ENCODE data around the gene RNF150.

Gene RNF150

GRCh38 chr4:140982613-140983340 lies 150.5 kb downstream of the RNF150 start:
- TF ChIP-seq, protein P1, sequence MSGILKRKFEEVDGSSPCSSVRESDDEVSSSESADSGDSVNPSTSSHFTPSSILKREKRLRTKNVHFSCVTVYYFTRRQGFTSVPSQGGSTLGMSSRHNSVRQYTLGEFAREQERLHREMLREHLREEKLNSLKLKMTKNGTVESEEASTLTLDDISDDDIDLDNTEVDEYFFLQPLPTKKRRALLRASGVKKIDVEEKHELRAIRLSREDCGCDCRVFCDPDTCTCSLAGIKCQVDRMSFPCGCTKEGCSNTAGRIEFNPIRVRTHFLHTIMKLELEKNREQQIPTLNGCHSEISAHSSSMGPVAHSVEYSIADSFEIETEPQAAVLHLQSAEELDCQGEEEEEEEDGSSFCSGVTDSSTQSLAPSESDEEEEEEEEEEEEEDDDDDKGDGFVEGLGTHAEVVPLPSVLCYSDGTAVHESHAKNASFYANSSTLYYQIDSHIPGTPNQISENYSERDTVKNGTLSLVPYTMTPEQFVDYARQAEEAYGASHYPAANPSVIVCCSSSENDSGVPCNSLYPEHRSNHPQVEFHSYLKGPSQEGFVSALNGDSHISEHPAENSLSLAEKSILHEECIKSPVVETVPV (CRISPR knock-in tag; IDR thresholded peaks at IDR 0.05), result no peak
- no peak for TF ChIP-seq PPARA (CRISPR knock-in tag; IDR thresholded peaks at IDR 0.05; ENCODE audit: borderline replicate concordance)
- TF ChIP-seq ZFP30 (CRISPR knock-in tag; IDR thresholded peaks at IDR 0.05), result no peak
- TF ChIP-seq ESRRG (CRISPR knock-in tag; IDR thresholded peaks at IDR 0.05), result no peak
- ATAC-seq, result no peak

DNA sequence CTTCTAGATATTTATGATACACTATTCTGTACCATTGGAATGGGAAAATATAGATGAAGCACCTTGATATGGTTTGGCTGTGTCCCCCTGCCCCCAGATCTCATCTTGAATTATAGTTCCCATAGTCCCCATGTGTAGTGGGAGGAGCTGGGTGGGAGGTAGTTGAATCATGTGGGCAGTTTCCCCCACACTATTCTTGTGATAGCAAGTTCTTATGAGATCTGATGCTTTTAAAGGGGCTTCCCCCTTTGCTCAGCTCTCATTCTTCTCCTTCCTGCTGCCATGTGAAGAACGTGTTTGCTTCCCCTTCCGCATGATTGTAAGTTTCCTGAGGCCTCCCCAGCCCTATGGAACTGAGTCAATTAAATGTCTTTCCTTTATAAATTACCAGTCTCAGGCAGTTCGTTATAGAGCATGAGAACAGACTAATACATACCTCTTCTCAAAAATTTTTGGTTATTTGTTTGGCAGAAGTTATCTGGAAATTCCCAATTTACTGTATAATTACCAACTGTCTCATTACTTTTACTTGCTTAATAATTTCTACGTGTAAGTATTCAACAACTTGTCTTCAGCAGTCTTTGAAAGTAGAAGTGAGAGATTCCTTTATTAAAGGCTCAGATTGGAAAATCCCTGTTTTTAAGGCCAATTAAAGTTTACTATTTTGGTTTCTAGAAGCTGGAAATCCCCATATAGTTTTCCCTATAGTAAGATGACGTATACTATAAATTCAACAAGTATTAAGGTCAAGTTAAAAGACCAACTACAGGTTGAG lies 152.7 kb downstream of the RNF150 start:
- no peak for ATAC-seq
- no peak for TF ChIP-seq ZC3H10 (CRISPR knock-in tag; IDR thresholded peaks at IDR 0.05)

GRCh38 chr4:140976768-140977167 lies 156.5 kb downstream of the RNF150 start:
- TF ChIP-seq, protein P2, sequence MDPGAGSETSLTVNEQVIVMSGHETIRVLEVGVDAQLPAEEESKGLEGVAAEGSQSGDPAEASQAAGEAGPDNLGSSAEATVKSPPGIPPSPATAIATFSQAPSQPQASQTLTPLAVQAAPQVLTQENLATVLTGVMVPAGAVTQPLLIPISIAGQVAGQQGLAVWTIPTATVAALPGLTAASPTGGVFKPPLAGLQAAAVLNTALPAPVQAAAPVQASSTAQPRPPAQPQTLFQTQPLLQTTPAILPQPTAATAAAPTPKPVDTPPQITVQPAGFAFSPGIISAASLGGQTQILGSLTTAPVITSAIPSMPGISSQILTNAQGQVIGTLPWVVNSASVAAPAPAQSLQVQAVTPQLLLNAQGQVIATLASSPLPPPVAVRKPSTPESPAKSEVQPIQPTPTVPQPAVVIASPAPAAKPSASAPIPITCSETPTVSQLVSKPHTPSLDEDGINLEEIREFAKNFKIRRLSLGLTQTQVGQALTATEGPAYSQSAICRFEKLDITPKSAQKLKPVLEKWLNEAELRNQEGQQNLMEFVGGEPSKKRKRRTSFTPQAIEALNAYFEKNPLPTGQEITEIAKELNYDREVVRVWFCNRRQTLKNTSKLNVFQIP (CRISPR knock-in tag; IDR thresholded peaks at IDR 0.05; ENCODE audit: borderline replicate concordance, low read depth), result no peak
- TF ChIP-seq ESRRG (CRISPR knock-in tag; IDR thresholded peaks at IDR 0.05) (no peak), ISL1 (CRISPR knock-in tag; IDR thresholded peaks at IDR 0.05) (no peak), TOX (CRISPR knock-in tag; IDR thresholded peaks at IDR 0.05; ENCODE audit: borderline replicate concordance) (no peak), SNAI2 (CRISPR knock-in tag; IDR thresholded peaks at IDR 0.05) (no peak), OSR1 (CRISPR knock-in tag; IDR thresholded peaks at IDR 0.05) (no peak), ZC3H10 (CRISPR knock-in tag; IDR thresholded peaks at IDR 0.05) (no peak), CREB5 (CRISPR knock-in tag; IDR thresholded peaks at IDR 0.05; ENCODE audit: low read depth) (no peak)
- TF ChIP-seq, protein P3, sequence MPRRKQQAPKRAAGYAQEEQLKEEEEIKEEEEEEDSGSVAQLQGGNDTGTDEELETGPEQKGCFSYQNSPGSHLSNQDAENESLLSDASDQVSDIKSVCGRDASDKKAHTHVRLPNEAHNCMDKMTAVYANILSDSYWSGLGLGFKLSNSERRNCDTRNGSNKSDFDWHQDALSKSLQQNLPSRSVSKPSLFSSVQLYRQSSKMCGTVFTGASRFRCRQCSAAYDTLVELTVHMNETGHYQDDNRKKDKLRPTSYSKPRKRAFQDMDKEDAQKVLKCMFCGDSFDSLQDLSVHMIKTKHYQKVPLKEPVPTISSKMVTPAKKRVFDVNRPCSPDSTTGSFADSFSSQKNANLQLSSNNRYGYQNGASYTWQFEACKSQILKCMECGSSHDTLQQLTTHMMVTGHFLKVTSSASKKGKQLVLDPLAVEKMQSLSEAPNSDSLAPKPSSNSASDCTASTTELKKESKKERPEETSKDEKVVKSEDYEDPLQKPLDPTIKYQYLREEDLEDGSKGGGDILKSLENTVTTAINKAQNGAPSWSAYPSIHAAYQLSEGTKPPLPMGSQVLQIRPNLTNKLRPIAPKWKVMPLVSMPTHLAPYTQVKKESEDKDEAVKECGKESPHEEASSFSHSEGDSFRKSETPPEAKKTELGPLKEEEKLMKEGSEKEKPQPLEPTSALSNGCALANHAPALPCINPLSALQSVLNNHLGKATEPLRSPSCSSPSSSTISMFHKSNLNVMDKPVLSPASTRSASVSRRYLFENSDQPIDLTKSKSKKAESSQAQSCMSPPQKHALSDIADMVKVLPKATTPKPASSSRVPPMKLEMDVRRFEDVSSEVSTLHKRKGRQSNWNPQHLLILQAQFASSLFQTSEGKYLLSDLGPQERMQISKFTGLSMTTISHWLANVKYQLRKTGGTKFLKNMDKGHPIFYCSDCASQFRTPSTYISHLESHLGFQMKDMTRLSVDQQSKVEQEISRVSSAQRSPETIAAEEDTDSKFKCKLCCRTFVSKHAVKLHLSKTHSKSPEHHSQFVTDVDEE (CRISPR knock-in tag; IDR thresholded peaks at IDR 0.05), result no peak
- no peak for ATAC-seq

DNA sequence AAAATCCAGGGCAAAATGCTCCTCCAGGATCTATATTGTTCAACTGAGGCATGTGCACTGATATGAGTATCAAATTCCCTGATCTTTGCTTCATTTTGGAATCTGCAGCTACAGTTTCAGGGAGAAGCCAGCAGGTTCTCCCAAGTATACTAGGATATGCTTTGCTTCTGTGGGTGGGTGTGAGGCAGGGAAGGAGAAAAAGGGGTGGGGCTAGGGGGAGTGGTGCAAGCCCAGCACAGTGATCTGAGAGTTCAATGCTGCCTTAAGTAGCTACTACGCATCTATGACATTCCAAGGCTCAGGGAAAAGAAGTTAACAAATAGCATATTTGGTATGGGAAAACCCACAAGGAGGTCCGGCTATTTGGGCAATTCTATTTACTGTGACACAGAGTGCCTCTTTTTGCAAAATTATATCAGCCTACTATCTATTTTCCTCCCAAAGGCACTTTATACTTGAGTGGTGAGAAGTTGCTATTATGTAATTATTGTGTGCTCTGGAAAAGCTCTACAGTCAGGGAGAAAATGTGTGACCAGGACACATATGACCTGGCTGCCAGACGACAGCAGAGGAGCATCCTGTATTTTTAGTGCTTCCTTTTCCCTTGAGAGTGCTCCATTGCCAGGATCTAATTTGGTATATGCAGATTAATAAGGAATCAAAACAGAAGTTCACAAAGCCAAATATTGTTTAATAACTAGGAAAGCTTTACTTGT lies 162.0 kb downstream of the RNF150 start:
- peak; percentile 61; the same call in 2 of the 3 replicates for ATAC-seq
- peak; percentile 48; the same call in 1 of the 2 replicates for TF ChIP-seq ISL1 (CRISPR knock-in tag; IDR thresholded peaks at IDR 0.05)
- peak; percentile 12; the same call in 1 of the 2 replicates for TF ChIP-seq ZNF70 (CRISPR knock-in tag; IDR thresholded peaks at IDR 0.05)
- peak; percentile 88 for TF ChIP-seq TCF4 (CRISPR knock-in tag; IDR thresholded peaks at IDR 0.05; ENCODE audit: borderline replicate concordance)
- no peak for TF ChIP-seq ESRRG (CRISPR knock-in tag; IDR thresholded peaks at IDR 0.05)
- TF ChIP-seq, protein P2 (CRISPR knock-in tag; IDR thresholded peaks at IDR 0.05; ENCODE audit: borderline replicate concordance, low read depth), result no peak

Data from SK-N-SH treated with all-trans-retinoic acid at 6 μM for 48 hours (cell line).